Activated CD4-positive, alpha-beta T cell treated with anti-CD3 and anti-CD28 coated beads, Interleukin-2, Interleukin-4, amounts not matched to agents 100 ng/mL and 50 ng/mL, durations not matched to agents 16 hours and 8 hours (primary cell): ENCODE data around the gene COMT.
"Not testable (repeated sequence)": the region's sequence is repeated elsewhere in the genome, so short reads cannot be mapped to it uniquely, and the experiment has no call there.

ENCODE experiments used
- DNase-seq: peaks from one replicate; pipeline ENCODE4 v3.0.0-alpha.2; 2020; ENCODE audit warnings: low spot score

The COMT gene

DNA sequence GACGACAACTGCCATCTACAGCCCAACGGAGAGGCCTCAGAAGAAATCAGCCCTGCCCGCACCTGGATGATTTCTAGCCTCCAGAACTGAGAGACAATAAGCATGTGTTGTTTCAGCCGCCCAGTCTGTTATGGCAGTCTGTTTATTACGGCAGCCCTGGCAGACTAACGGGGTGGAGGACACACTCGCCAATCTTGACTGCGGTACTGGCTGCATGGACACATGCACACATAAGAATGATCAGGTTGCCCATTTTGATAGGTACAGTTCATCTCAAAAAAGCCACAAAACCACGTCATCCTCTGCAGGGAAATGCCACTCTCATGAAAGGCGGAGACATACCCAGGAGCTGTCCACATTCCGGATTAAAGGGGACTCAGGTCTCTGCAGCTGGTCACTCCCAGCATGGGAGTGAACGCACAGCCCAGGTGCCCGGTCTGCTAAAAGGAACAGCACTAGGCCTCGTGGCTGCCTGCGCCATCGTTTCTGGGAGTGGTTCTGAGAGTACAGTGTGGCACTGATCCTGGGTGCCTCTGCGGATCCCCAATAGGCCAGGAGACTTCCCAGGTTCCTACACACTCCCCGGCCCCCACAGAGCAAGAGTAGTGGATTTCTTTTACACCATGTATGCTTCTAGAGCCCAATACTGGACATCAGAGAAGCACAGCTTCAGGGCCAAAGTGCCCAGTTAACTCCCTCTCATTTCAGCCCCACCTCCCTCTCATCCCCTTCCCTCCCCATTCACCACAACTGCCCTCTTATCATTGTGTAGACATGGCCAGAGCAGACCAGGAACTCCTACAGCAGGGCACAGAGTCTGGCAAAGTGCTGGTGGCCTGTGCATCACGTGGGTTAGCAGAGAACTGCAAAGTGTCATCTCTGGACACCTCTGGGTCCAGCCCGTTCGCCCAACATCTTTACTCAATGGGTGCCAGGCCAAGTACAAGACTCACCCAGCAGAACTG lies 11.7 kb upstream of the COMT start:
- no peak for DNase-seq

- no peak for DNase-seq
Observed at GRCh38 chr22:19930551-19931486, 10.8 kb upstream of the COMT start.

DNA sequence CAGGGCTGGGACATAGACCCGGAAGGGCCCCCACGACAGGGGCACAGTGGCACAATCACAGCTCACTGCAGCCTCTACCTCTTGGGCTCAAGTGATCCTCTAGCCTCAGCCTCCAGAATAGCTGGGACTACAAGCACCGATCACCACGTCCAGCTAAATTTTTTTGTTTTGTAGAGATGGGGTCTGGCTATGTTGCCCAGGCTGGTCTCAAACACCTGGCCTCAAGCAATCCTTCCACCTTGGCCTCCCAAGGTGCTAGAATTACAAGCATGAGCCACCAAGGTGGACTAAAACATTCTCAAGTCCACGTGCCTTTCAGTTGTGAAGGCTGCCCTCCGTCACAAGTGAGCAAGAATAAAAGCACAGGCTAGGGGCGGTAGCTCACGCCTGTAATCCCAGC lies 10.1 kb upstream of the COMT start:
- no peak for DNase-seq

DNA sequence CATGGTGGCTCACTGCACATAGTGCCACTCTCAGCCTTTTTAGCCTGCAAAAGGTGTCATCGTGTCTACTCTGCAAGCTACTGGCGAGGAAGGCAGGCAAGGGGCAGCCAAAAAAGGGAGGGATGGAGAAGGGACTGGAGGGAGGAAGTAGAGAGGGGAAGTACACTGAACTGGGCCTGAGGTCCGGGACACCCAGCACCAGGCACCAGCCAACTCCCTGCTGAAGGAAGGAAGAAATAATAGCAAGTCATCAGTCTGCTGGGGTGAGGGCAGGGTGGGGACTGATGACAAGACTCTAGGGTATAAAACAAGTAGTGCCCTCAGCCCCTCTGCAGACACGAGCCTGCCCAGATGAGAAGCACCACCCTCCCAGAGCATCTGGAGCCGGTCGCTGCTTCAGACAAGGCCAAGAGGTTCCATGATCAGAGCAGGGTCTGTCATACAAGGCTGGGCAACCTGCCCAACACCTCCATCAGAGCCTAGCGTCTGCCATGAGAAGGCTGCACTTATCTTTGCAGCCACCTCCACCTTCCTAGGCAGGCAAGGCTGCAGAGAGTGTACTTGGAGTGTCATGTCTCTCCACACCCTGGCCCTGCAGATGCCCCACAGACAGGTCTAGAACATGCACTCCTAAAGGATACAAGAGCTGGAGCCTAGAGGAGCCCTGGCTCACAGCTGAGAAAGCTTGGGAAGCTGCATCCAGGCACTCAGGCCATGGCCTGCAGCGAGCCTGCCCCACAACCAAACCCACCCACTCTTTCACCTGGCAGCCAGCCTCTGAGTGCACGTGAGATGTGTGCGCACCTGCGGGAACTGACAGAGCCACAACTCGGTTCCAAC lies 9.0 kb upstream of the COMT start:
- no peak for DNase-seq

GRCh38 chr22:19933341-19934241 lies 8.0 kb upstream of the COMT start:
- no peak for DNase-seq

DNA sequence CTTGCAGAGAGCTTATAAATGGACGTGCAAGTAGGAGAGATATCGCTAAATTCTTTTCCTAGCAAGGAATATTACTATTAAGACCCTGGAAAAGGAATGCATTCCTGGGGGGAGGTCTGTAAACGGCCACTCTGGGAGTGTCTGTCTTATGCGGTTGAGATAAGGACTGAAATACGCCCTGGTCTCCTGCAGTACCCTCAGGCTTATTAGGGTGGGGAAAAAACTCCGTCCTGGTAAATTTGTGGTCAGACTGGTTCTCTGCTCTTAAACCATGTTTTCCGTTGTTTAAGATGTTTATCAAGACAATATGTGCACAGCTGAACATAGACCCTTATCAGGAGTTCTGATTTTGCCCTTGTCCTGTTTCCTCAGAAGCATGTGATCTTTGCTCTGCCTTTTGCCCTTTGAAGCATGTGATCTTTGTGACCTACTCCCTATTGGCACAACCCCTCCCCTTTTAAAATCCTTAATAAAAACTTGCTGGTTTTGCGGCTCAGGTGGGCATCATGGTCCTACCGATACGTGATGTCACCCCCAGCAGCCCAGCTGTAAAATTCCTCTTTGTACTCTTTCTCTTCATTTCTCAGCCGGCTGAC lies 6.4 kb upstream of the COMT start:
- not testable (repeated sequence) for DNase-seq

DNA sequence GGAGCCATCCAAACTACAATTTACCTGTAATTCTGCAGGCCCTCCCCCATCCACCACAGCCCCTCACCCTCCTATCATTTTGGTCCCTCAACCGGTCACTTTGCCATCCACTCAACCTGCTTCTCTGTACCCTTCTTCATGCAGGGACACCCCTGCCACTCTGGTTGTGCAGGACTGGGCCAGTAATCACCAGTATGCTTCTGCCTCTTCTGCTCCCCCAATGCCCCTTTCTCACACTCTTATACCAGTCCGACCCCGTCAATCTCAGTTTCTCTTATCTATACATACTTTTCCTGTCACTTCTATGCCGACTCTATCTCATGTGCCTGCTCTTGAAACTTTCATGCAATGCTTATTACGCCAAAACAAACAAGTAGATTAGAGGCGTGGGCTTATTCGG lies 5.1 kb upstream of the COMT start:
- no peak for DNase-seq

- no peak for DNase-seq
Observed at GRCh38 chr22:19937616-19938473, 3.7 kb upstream of the COMT start.

GRCh38 chr22:19940536-19941364 lies 822 bp upstream of the COMT start:
- no peak for DNase-seq

DNA sequence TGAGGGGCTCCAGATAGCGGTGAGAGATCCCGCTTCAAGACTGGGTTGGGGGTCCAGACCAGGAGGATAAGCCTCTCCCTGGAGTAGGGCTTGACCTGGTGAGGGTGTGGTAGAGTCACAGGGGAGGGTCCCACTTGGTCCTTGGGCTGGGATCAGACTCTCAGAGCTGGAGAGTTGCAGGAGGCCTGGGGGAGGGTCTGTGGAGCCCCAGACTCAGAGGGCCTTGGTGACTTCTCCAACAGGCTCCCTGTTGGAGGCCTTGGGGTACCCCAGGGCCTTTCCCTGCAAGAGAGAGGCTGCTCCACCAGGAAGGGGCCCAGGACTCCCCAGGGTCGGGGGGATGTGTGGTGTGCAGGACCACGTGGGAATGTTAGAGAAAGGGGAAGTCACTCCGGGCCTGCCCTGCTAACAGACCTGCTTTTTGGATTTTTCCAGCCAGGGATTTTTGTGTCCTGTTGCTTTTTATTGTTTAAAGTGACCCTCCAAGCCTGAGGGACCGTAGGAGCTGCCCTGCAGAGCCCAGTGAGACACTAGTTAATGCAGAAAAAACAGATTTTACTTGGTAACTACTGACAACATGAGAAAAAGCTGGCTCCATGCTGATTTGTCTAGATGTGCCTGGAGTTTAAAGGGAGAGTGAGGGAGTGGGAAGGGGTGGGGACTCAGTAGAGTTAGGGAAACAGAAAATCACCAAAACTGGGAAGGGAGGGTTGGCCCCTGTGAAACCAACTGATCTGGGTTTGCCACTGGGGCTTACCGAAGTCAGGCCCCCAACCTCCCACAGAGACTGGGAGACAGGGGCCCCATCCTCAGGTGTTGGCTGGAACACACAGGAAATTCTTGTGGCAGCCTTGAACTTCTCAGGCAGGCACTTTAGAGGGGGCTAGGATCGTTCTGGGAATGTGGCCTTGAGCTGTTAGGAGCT lies 847 bp downstream of the COMT start:
- no peak for DNase-seq

GRCh38 chr22:19943082-19944026 lies 1.8 kb downstream of the COMT start:
- no peak for DNase-seq

GRCh38 chr22:19948057-19948760 lies 6.6 kb downstream of the COMT start:
- DNase-seq = no peak

DNA sequence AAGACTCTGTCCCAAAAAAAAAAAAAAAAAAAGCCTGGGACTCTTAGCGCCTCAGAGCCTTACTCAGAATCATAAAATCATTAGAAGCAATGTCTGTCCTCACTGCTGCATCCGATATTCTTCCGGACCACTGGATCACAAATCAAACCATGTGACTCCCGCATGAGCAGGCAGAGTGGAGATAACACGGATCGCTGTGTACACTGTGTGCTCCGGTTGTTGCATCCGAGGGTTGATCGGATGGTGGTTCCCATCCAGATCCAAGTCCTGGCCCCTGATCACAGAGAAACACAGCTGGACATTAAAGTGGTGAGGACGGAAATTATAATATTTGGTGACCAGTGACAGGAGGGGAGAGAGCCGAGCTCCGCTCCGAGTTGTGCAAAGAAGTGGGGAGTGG lies 9.8 kb downstream of the COMT start:
- no peak for DNase-seq

DNA sequence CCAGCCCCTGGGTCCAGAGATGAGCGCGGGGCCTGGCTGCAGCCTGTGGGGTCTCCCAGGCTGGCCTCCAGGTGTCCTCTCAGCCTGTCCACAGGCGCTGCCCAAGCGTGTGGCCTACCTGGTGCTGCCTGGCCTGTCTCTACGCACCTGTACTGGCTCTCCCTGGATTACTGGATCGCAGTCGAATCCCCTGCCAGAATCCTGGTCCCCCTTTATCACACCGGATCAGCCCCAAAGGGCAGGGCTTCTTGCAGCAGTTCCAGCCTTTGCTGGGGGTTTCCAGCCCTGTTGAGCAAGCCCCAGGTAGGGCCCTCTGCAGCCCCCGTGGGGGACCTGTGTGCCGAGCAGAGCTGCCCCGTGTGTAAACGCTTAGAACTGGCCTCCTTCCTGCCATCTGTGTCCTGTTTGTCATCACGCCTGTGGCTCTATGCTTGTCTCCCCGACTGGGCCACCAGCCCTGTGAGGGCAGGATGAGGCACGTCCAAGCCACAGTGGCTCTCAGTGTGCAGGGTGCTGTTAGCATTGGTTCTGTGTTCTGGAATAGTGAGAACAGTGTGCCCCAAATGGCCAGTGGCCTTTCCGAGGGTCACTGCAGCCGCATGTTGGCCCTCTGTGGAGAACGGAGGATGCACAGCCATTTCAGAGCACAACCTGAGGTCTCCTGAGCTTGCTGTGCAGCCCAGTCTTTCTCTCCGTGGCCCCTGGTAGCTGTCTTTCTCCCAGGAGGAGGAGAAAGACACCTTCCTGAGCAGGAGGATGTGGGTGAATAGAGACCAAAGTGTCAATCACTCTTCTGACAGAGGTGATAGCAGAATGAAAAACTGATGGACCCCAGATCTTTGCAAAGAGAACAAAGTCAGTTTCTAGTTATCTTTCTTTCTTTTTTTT lies 13.9 kb downstream of the COMT start:
- DNase-seq = no peak

- no peak for DNase-seq
Observed at GRCh38 chr22:19957445-19957844, 15.9 kb downstream of the COMT start.
